Prostate gland (tissue), 2 donors: ENCODE results near the gene ULBP1. TPM values are rescaled to one million over a fixed set of nuclear protein-coding genes. Genes with fewer than 3 reads are reported as not detected.
"Not testable (repeated sequence)": the region's sequence is repeated elsewhere in the genome, so short reads cannot be mapped to it uniquely, and the experiment has no call there.

Experiments
- DNase-seq: peaks from one replicate; pipeline ENCODE4 v3.0.0-alpha.2; 2019; ENCODE audit warnings: low spot score
- H3K27ac ChIP-seq, 2 donors: fragments of 200-600 bp; sonication (generic); 2 replicates each; pipeline ENCODE4 v1.5.1; 2017 to 2019
- H3K27me3 ChIP-seq: fragments of 200-600 bp; sonication (generic); replicated peaks from 2 replicates; pipeline ENCODE4 v1.5.1; 2019; ENCODE audit not compliant: insufficient read depth
- H3K36me3 ChIP-seq, 2 donors: fragments of 200-600 bp; sonication (generic); 1 replicate in 1 of 2; 2 replicates in 1 of 2; pipeline versions ENCODE4 v1.5.1 to v1.8.1; 2017 to 2019
- H3K4me1 ChIP-seq: fragments of 200-600 bp; sonication (generic); replicated peaks from 2 replicates; pipeline ENCODE4 v1.5.1; 2019
- H3K4me3 ChIP-seq, 2 donors: fragments of 200-600 bp; sonication (generic); 2 replicates each; pipeline ENCODE4 v1.5.1; 2017 to 2019
- H3K9me3 ChIP-seq: fragments of 200-600 bp; sonication (generic); 2 replicates; pipeline ENCODE4 v1.5.1; 2017
- CTCF ChIP-seq, 4 experiments: fragments of 200-600 bp in 2 of 4; fragments of 450-650 bp in 2 of 4; sonication (generic) in 2 of 4; IDR thresholded peaks; 1 replicate in 3 of 4; 2 replicates in 1 of 4; pipeline ENCODE4 v1.5.1; 2016 to 2019; ENCODE audit warnings: antibody characterized with exemption in 4 of 4, mild to moderate bottlenecking in 2 of 4, moderate library complexity in 2 of 4
- POLR2A ChIP-seq: fragments of 450-650 bp; IDR thresholded peaks from one replicate; pipeline ENCODE4 v1.6.1; 2016; ENCODE audit warnings: antibody characterized with exemption, mild to moderate bottlenecking
- POLR2AphosphoS5 ChIP-seq: sonication (generic); formaldehyde crosslinking; IDR thresholded peaks from one replicate; pipeline ENCODE4 v1.6.1; 2017; ENCODE audit warnings: antibody characterized with exemption
- WGBS: methylation state at CpG from one replicate; pipeline ENCODE4 v1.1.5; 2018; 5-methylcytosine and 5-hydroxymethylcytosine counted together
- intact Hi-C: fragments of 100-400 bp; cut with DNase I; formaldehyde crosslinking; loops from one replicate; pipeline ENCODE4 v1.14.2; 2022
- total RNA-seq, 2 donors: library from RNA; depleted of rRNA; stranded (reverse); fragments of >200 nt; gene quantifications; one replicate each; pipeline ENCODE4 v1.1.0, GENCODE V29; 2016

Gene ULBP1
- total RNA-seq, 2 donors from 2014 or later = 2.8 TPM; not detected in 1

DNA sequence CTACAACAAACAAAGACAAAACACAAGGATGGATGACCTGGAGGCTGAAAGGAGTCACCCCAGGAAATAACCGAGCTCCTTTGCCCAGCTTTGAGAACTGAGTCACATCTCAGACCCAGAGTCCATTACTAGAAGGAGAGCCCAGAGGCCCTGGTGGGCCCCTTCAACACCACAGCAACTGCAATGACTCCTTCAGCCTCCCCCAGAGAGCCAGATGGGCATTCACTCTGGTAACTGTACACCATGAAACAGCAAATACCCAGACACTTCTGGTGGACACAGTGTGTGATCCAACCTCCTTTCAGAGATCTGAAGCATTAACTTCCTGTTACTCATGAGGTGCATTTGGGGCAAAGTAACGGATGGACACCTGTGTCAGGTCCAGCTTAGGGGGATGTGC is 39.0 kb downstream of the ULBP1 start:
- TF ChIP-seq POLR2A (no peak), CTCF (IDR thresholded peaks at IDR 0.05) (no peak), POLR2AphosphoS5 (no peak)
- Histone ChIP-seq H3K27ac (no peak overlapping the region), H3K36me3 (no peaks in the 10 kb centered on the region), H3K27me3 (no peaks in the 10 kb centered on the region), H3K4me3 (no peak overlapping the region), H3K9me3 (no peaks in the 10 kb centered on the region), H3K4me1 (no peaks in the 10 kb centered on the region)
- no peak for DNase-seq
- intact Hi-C loops = no loop called here
- 93% methylated on average over 2 of the region's 2 CpGs for WGBS

DNA sequence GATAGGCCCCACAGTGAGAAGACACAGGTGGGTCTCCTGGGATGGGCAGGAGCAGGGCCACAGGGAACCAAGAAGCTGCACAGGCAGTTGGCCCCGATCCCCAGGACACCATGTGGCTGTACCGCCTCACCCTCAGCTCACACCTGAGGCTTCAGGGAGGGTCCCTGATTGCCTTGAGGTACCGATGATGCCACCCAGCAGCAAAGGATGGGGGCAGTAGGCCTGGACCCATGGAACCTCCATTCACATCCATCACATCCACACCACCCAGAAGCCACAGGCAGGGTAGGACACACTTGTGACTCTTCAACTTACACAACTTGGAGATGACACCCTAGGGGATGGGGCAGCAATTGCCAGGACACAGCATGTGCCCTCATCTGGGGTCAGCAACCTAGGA is 39.9 kb downstream of the ULBP1 start:
- H3K4me1 ChIP-seq, DNase-seq, H3K27ac ChIP-seq, H3K36me3 ChIP-seq, H3K9me3 ChIP-seq, H3K4me3 ChIP-seq, H3K27me3 ChIP-seq, intact Hi-C loops: not testable (repeated sequence)
- WGBS = 89% methylated on average over 3 of the region's 3 CpGs

GRCh38 chr6:150004101-150004782 is 40.5 kb downstream of the ULBP1 start:
- intact Hi-C loops = no loop called here
- no peaks in the 10 kb centered on the region for H3K27me3 ChIP-seq
- no peak for DNase-seq

GRCh38 chr6:150004783-150005717 is 41.3 kb downstream of the ULBP1 start:
- peak overlapping the region; percentile 48 to 52 for H3K4me3 ChIP-seq
- peak in 2 of 4 experiments; percentile 5 to 16 for TF ChIP-seq CTCF (IDR thresholded peaks at IDR 0.05)
- no peak for TF ChIP-seq POLR2A
- TF ChIP-seq POLR2AphosphoS5 = peak; percentile 95
- no peaks in the 10 kb centered on the region for H3K27me3 ChIP-seq
- H3K27ac ChIP-seq = no peak overlapping the region
- 2% methylated on average over 72 of the region's 79 CpGs for whole genome bisulfite sequencing
- H3K4me1 ChIP-seq = no peaks in the 10 kb centered on the region
- intact Hi-C loops = no loop called here
- peak; percentile 91 for DNase-seq
- H3K9me3 ChIP-seq = no peaks in the 10 kb centered on the region
- no peaks in the 10 kb centered on the region for H3K36me3 ChIP-seq

More at GRCh38 chr6:150004101-150004782, 40.5 kb downstream of the ULBP1 start:
- 36% methylated on average over 14 of the region's 14 CpGs for WGBS
- TF ChIP-seq POLR2AphosphoS5 = no peak
- no peak for TF ChIP-seq POLR2A
- no peak for TF ChIP-seq CTCF (IDR thresholded peaks at IDR 0.05)
- Histone ChIP-seq H3K4me3 (peak overlapping the region; percentile 48 to 52), H3K9me3 (no peaks in the 10 kb centered on the region), H3K27ac (no peak overlapping the region), H3K36me3 (no peaks in the 10 kb centered on the region), H3K4me1 (no peaks in the 10 kb centered on the region)

DNA sequence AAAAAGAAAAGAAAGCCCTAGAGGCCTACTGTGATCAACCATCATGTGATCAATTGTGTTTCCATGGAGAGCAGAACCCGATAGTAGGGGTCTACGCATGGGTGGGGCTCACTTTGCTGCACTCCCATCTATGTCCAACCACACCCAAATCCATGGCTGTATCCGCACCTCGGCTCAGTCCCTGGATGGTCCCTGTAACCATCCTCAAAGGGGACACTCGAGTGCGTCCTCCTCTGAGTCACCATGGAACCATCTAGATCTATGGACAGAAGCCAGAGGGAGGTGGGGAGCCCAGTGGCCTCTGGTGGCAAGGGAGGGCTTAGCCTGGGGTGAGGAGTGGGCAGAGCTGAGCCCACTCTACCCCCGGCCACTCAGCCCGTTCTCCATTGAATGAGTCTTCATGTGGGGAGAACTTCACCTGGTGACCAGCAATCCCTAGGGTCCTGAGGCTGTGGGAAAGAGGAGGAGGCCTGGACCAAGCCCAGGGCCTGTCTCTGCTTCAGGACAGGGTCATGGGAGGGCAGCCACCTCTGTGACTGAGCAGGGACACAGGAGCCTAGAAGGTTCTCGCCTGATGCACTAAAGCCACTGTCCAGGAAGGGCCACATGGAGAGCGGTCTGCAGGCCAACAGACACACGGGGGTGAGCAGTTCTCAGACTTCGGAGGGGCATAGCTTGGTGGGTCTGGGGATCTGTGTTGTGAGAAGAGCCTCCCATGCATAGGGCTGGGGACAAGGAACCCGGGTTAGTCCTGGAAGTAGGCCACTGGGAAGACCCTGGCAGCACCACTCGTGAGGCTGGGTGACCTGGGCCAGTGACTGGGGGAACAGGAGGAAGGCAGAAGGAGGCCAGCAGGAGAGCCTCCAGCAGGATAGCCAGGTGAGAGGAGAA is 42.3 kb downstream of the ULBP1 start:
- Histone ChIP-seq H3K4me3 (peak overlapping the region; percentile 48 to 52), H3K9me3 (no peaks in the 10 kb centered on the region), H3K4me1 (no peaks in the 10 kb centered on the region), H3K27ac (no peak overlapping the region), H3K36me3 (no peaks in the 10 kb centered on the region), H3K27me3 (no peaks in the 10 kb centered on the region)
- no peak for TF ChIP-seq POLR2AphosphoS5
- TF ChIP-seq POLR2A = no peak
- TF ChIP-seq CTCF (IDR thresholded peaks at IDR 0.05) = no peak
- intact Hi-C loops = no loop called here
- DNase-seq = no peak
- WGBS = 82% methylated on average over 14 of the region's 14 CpGs
